ENCODE data around the gene OR2M4.
"Not testable (repeated sequence)": the region's sequence is repeated elsewhere in the genome, so short reads cannot be mapped to it uniquely, and the experiment has no call there.

DNA sequence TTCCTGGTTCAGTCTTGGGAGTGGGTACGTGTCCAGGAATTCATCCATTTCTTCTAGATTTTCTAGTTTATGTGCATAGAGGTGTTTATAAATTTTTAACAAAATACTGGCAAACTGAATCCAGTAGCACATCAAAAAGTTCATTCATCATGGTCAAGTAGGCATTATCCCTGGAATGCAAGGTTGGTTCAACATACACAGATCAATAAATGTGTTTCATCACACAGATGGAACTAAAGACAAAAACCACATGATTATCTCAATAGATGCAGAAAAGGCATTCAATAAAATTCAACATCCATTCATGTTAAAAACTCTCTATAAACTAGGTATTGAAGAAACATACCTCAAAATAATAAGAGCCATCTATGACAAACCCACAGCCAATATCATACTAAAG lies 28.1 kb downstream of the OR2M4 start:
- TF ChIP-seq POLR2A (IDR thresholded peaks at IDR 0.05; ENCODE audit: low read depth, low read length); EZH2 (IDR thresholded peaks at IDR 0.05; ENCODE audit: borderline replicate concordance, low read depth, low read length, severe bottlenecking): not testable (repeated sequence)
- TF ChIP-seq, protein P1, sequence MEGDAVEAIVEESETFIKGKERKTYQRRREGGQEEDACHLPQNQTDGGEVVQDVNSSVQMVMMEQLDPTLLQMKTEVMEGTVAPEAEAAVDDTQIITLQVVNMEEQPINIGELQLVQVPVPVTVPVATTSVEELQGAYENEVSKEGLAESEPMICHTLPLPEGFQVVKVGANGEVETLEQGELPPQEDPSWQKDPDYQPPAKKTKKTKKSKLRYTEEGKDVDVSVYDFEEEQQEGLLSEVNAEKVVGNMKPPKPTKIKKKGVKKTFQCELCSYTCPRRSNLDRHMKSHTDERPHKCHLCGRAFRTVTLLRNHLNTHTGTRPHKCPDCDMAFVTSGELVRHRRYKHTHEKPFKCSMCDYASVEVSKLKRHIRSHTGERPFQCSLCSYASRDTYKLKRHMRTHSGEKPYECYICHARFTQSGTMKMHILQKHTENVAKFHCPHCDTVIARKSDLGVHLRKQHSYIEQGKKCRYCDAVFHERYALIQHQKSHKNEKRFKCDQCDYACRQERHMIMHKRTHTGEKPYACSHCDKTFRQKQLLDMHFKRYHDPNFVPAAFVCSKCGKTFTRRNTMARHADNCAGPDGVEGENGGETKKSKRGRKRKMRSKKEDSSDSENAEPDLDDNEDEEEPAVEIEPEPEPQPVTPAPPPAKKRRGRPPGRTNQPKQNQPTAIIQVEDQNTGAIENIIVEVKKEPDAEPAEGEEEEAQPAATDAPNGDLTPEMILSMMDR (IDR thresholded peaks at IDR 0.05; ENCODE audit: extremely low read depth in 1 of 2, insufficient read depth in 1 of 2, low read depth in 1 of 2, low read length in 2 of 2): not testable (repeated sequence)
- TF ChIP-seq, protein P2, sequence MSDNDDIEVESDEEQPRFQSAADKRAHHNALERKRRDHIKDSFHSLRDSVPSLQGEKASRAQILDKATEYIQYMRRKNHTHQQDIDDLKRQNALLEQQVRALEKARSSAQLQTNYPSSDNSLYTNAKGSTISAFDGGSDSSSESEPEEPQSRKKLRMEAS (IDR thresholded peaks at IDR 0.05; ENCODE audit: insufficient read depth, insufficient read length): not testable (repeated sequence)

All from endothelial cell of umbilical vein (primary cell).